HG02852 (cell line): ENCODE results near the gene LGALS7.
"Not testable (repeated sequence)": the region's sequence is repeated elsewhere in the genome, so short reads cannot be mapped to it uniquely, and the experiment has no call there.

Experiments
- ATAC-seq: cut with Tn5 transposase; IDR thresholded peaks from one replicate; pipeline ENCODE4 v1.9.1; 2021; ENCODE audit warnings: mild to moderate bottlenecking, moderate library complexity; ENCODE audit not compliant: unreplicated experiment

LGALS7 gene

DNA sequence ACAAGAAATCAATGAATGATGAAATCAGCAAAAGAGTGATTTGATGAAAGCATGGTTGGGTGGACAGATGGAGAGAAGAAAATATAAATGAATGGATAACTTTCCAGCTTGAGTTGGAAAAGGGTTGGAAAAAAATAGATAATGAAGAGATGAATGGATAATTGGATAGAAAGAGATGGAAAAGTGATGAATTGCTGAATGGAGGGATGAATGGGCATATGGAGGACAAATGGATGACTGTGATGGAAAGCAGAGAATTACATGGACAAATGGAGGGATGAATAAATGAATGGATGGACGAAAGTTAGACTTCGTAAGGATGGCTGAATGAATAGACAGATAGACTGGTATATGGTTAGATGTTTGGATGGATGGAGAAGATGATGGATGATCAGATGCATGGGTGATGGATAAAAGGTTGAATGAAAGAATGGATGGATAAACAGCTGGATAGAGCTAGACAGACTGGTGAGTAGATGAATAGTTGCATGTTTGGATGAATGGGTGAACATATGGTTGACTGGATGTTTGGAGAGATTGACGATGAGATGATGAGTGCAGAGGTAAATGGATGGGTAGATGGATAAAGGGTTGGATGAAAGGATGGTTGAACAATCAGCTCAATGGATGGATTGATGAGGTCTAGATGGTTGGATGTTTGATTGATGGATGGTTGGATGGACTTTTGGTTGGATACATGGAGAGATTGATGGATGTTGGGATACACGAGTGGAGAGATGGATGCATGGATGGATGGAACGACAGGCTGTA lies 27.4 kb upstream of the LGALS7 start:
- no peak for ATAC-seq

DNA sequence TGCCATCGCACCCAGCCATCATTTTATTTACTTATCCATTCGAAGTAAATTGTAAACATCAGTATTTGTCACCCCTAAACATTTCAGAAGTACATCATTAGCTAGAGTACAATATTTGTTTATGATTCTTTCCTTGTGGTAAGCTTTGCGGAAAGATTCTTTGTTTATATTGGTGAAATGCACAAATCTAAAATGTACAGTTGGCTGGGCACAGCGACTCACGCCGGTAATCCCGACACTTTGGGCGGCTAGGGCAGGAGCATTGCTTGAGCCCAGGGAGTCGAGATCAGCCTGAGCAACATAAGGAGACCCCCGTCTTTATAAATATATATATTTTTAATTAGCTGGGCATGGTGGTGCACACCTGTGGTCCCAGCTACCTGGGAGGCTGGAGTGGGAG lies 25.8 kb upstream of the LGALS7 start:
- ATAC-seq = no peak

DNA sequence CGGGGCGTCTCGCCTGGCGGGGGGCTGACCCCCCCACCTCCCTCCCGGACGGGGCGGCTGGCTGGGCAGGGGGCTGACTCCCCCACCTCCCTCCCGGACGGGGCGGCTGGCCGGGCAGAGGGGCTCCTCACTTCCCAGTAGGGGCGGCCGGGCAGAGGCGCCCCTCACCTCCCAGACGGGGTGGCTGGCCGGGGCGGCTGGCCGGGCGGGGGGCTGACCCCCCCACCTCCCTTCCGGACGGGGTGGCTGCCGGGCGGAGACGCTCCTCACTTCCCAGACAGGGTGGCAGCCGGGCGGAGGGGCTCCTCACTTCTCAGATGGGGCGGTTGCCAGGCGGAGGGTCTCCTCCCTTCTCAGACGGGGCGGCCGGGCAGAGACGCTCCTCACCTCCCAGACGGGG lies 24.5 kb upstream of the LGALS7 start:
- ATAC-seq = not testable (repeated sequence)

DNA sequence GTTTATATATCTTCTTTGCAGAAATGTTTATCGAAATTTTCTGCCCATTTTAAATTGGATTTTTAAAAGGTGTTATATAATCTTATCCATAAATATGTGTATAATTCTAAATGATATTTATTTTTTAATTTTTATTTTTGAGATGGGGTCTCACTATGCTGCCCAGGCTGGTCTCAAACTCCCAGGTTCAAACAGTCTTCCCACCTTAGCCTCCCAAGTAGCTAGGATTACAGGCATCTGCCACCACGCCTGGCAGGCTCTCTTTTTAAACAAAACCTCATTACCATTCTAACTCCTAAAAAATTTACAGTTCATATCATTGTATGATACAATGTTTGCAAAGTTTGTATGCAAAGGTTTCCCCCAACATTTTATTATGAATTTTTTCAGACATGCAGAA lies 22.8 kb upstream of the LGALS7 start:
- ATAC-seq = no peak

DNA sequence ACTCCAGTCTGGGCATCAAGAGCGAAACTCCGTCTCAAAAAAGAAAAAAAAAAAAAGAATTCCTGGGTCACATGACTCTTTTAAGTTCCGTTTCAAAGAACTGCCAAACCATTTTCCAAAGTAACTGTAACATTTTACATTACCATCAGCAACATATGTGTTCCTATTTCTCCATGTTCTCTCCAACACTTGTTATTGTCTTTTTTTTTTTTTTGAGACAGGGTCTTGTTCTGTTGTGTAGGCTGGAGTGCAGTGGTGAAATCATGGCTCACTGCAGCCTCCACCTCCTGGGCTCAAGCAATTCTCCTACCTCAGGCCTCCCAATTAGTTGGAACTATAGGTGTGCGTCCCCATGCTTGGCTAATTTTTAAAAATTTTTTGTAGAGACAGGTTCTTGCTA lies 22.2 kb upstream of the LGALS7 start:
- no peak for ATAC-seq

DNA sequence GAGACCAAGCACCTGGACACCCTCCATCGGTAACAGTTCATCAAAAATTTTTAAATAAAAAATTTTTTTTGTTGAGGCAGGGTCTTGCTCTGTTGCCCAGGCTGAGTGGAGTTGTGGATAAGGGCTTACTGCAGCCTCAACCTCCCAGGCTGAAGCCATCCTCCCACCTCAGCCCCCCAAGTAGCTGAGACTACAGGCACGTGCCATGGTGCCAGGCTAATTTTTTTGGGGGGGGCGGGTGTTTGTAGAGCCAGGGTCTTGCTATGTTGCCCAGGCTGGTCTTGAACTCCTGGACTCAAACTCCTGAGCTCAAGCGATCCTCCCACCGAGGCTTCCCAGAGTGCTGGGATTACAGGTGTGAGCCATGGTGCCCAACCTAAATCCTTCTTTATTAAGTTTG lies 20.4 kb upstream of the LGALS7 start:
- ATAC-seq = no peak

DNA sequence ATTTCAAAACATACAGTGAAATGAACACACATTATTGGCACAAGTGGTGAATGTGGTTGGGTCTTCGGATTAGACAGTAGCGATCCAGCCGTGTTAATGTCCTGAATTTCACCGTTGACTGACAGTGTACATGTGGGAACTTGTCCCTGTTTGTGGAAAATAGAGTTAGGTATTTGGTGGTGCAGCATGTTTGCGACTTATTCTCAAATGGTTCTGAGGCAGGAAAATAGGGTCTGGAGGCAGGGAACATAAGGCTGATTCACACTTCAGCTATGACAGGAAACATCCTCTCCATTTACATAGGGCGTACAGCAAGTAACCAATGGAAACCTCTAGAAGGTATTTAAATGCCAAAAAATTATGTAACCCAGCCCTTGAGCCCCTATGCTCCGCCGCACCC lies 19.9 kb upstream of the LGALS7 start:
- ATAC-seq = no peak

DNA sequence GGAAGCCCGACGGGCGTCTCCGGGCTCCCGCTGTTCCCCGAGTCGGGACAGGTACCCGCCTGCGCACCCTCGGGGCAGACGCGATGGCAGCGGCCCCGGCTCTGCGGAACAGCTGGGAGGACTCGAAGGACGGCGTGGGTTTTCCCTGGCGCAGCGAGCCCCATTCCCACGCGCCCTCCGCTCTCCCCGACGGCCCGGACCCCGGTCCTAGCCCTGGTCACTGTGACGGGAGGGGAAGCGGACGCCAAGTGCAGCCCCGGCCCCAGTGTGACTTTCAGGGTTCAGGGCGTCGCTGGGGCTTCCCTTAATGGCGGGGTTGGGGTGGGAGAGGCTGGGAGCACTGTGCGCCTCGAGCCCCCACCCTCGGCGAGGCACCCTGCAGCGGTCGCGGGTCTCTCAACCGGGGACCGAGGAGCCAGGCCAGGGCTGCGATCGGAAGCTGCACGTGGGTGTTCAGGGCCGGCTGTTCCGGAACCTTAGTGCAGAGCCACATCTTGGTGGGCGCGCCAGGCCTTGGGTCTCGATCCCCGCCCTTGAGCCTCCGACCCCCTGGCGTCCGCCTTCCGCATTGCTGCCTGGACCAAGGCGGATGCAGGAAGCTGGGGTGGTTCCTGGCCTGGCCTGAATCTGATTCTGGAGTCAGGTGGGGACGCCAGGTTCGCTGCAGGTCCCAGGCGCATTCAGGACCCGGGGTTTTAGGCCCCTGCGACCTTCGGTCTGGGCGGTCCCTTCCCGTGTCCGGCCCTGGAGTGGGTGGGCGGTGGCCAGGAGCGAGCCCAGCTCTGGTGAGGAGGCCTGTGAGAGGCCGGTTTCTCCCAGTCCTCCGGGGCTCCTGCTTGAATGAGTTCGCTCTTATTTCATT lies 19.2 kb upstream of the LGALS7 start:
- no peak for ATAC-seq

DNA sequence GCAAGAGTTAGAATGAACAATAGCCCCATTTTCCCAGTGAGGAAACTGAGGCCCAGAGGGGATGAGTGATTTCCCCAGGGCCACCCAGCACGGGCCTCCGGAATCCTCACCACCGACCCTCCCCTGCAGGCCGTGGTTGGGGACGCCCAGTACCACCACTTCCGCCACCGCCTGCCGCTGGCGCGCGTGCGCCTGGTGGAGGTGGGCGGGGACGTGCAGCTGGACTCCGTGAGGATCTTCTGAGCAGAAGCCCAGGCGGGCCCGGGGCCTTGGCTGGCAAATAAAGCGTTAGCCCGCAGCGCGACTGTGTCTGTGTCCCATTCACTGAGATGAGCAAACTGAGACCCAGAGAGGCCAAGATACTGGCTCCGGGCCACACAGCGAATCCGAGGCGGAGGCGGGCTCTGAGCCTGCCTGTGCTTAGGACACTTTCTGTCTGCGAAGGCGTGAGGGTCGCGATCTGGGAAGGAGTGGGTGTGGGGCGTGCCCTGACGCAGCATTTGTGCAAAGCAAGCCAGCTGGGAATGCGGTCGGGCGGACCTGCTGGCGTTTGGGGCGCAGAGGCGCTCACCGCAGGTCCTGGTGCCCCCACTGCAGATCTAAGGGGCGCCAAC lies 18.2 kb upstream of the LGALS7 start:
- peak; percentile 44 for ATAC-seq

DNA sequence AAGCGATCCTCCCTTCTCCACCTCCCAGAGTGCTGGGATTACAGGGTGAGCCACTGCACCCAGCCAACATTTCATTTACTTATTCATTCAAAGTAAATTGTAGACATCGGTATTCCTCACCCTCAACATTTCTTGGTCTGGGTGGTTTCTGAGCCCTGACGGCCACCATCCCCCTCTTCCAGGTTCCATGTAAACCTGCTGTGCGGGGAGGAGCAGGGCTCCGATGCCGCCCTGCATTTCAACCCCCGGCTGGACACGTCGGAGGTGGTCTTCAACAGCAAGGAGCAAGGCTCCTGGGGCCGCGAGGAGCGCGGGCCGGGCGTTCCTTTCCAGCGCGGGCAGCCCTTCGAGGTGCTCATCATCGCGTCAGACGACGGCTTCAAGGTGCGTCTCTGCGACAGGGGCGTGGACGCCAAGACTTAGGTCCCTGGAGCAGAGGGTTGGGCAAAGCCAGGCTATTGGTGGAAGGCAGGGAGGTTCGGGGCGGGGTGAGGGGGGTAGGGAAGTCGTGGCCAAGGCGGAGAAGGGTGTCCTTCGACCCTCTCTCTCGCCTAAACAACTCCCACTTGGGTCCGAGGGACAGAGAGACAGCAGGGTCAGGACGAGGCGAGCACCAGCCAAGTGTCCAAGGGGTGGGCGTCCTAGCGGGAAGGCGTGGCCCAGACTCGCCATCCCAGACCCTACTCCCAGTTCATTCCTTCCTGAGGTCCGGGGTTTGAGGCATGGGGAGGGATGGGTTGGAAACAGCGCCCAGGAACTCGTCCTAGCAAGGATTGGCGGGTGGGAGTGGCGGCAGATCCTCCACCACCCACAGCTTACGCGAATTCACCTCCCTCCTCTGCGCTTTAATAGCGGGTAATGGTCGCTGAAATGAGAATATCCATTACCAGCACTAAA lies 17.4 kb upstream of the LGALS7 start:
- ATAC-seq = not testable (repeated sequence)

DNA sequence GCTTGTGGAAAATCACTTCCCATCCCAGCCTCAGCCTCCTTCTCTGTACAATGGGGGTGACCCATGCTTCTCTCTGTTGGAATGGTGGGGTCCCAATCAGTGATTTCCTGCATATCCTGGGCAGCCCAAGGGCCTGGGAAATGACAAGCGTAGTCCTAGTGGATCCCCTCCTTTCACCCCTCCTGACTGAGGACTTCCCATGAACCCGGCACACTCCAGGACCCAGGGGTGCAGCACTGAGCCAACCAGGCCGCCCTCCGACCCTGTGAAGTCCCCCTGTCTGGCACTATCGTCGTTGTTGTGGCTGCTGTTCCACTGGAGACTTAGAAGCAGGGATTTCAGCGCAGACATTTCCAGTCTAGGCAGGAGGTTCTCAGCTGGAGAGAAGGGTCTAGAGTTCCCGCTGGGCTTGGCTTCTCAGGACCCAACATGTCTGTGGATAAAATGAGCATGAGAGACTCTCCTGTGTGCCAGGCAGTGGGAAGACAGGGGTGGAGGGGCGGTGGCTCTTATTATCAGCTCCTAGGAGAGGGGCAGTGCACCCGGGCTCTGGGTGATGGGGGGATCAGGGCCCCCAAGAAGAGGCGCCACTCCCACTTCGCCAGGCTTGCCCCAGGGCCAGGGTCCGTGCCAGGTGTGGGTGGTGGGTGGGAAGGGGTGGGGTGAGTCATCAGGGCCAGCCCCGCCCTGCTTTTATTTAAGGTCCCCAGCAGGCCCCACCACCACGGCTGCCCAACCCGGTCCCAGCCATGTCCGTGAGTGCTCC lies 15.3 kb upstream of the LGALS7 start, which contains the start of gene LGALS7B:
Gene LGALS7B, plus strand, starts transcription at position 723 of the 766 bp plus-strand sequence. Its CDS starts 27 bp downstream, at position 750.
- ATAC-seq = no peak

DNA sequence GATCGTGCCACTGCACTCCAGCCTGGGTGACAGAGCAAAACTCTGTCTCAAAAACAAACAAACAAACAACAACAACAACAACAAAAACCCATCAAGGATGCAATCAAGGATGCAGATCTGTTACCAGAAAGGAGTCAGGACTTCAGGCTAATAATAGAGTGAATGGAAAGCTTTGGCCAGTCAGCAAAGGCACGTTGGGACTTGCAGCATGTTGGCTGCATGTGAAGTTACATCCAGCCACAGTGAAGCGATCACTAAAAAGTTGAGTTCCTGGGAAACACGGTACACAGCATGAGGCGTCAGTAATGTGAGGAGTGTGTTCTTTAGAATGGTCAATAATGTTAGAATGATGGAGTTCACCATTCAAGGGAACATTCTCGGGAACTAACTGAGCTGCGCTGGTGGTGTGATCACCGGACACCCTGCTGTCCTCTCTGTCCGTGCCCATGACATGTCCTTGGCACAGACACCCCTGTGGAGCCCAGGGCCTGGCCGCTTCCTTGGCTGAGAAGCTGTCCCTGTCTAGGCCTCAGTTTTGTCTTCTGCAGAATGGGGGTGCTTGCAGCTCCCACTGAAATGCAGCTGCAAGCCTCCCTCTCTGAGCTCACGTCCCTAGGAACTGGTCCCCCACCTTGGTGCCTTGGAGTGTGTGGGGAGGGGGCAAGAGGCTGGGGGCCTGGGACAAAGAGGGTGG lies 13.4 kb upstream of the LGALS7 start:
- ATAC-seq = no peak

DNA sequence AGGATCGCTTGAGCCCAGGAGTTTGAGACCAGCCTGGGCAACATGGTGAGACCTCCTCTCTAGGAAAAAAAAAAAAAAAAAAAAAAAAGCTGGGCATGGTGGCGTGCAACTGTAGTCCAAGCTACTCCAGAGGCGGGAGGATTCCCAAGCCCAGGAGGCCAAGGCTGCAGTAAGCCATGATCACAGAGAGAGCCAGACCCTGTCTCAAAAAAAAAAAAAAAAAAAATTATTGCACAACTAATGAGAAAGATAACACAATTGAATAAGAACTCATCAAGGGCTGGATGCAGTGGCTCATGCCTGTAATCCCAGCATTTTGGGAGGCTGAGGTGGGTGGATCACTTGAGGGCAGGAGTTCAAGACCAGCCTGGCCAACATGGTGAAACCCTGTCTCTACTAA lies 12.7 kb upstream of the LGALS7 start:
- not testable (repeated sequence) for ATAC-seq

DNA sequence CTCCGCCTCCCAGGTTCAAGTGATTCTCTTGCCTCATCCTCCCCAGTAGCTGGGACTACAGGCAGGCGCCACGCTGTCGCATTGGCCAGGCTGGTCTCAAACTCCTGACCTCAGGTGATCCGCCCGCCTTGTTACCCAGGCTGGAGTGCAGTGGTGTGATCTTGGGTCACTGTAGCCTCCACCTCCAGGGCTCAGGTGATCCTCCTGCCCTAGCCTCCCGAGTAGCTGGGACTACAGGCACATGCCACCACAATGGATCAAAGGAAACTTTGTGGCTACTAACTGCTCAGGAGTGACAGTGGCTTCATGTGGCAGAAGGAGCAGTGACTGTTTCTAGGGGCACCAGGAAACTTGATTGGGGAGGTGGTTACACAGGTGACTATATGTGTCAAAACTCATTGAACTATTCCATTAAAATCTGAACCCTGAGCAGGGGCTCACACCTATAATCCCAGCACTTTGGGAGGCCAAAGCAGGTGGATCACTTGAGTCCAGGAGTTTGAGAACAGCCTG lies 11.9 kb upstream of the LGALS7 start:
- no peak for ATAC-seq

DNA sequence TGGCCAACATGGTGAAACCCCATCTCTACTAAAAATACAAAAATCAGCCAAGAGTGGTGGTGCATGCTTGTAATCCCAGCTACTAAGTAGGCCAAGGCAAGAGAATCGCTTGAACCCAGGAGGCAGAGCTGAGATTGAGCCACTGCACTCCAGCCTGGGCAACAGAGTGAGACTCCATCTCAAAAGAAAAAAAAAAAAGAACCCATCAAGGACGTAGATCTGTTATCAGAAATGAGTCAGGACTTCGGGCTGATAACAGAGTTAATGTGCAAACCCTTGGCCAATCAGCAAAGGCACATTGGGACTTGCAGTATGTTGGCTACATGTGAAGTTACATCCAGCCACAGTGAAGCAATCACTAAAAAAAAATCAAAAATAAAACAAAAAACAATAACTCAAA lies 10.9 kb upstream of the LGALS7 start:
- ATAC-seq = no peak

DNA sequence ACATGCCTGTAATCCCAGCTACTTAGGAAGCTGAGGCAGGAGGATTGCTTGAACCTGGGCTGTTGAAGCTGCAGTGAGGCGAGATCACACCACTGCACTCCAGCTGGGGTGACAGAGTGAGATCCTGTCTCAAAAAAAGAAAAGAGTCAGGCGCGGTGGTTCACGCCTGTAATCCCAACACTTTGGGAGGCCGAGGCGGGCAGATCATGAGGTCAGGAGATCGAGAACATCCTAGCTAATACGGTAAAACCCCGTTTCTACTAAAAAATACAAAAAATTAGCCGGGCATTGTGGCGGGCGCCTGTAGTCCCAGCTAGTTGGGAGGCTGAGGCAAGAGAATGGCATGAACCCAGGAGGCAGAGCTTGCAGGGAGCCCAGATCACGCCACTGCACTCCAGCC lies 8.9 kb upstream of the LGALS7 start:
- not testable (repeated sequence) for ATAC-seq

DNA sequence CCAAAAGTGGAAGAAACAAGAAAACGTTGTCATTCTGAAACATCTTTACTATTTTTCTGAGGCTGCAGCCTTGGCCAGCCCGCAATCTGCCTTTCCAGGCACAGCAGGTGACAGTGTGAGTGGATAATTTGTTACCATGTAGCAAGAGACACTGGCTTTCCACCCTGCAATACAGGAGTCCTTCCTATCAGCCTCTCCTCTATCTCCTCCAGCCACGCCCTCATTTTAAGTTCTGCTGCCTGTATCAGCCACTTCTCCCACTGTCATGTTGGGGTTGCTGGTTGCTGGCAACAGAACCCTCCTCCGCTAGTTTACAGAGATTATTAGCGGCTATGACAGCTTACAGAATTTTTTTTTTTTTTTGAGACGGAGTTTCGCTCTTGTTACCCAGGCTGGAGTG lies 7.7 kb upstream of the LGALS7 start:
- ATAC-seq = no peak

DNA sequence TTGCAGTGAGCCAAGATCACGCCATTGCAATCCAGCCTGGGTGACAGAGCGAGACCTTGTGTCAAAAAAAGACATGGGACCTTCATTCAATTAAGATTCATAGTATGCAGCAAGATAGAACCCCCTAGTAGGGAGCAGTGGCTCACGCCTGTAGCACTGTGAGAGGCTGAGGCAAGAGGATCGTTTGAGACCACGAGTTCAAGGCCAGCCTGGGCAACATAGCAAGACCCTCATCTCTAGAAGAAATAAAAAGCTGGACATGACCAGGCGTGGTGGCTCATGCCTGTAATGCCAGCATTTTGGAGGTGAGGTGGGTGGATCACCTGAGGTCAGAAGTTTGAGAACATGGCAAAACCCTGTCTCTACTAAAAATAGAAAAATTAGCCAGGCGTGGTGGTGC lies 7.1 kb upstream of the LGALS7 start:
- no peak for ATAC-seq

DNA sequence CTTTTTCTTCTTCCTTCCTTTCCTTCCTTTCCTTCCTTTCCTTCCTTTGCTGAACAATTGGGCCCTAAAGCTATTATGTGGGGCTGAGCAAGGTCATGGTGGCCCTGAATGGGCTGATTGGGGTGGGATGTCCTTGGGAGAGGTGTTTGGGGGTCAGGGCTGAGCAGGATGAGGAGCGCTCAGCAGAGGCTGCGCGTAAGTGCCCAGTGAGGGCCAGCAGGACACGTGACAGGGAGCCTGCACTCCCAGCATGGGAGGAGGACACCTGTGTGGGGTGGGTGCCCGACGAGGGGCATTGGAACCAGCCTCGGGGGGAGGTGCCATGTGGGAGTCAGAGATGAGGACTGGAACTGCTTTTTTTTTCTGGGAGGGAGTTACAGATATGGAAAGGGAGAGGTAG lies 5.4 kb upstream of the LGALS7 start:
- no peak for ATAC-seq
